Right hindlimb (tissue), 1 donor: ENCODE data around the gene HABP4.

ENCODE experiments used
- DNase-seq: peaks from one replicate; pipeline ENCODE4 v3.0.0-alpha.2; 2018

The HABP4 gene

DNA sequence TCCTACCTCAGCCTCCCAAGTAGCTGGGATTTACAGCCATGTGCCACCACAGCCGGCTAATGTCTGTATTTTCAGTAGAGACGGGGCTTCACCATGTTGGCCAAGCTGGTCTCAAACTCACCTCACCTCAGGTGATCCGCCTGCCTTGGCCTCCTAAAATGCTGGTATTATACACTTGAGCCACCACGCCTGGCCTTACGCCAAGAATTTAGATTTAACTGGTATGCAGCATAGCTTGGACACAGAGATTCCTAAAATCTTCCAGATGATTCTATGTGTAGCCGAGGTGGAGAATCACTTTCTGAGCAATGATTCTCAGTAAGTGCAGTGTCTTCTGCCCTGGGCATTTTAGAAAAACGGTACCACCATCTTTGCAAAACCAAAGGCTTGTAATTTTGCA is 74.1 kb downstream of the HABP4 start:
- DNase-seq, result no peak

DNA sequence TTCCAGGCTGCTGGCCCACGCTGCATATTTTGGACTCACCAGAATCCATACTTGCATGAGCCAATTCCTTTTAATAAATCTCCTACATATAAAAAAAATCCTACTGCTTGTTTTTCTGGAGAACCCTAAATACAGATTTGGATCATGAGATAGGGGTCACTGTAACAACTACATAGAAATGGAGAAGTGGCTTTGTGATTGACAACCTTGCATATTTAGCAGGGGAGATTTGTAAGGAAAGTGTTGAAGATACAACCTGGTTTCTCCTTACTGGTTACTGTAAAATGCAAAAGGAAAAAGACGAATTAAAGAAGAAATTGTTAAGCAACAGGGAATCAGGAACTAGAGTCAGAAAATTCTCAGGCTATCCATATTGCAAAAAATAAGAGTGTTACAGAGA is 74.8 kb downstream of the HABP4 start:
- no peak for DNase-seq

- no peak for DNase-seq
Observed at GRCh38 chr9:96532173-96532572, 82.2 kb downstream of the HABP4 start.

- DNase-seq, result no peak
Observed at GRCh38 chr9:96540106-96540505, 90.1 kb downstream of the HABP4 start.
